HL-60 (cell line): Measurements from ENCODE around the gene CC2D2B.

Source experiments
- DNase-seq, 2 experiments: peaks; one replicate each; pipeline ENCODE4 v3.0.0-alpha.2; 2010 to 2020; ENCODE audit warnings: low read depth in 1 of 2, low spot score in 1 of 2
- H3K27ac ChIP-seq: fragments of 250-450 bp; sonication (Bioruptor Pico); replicated peaks from 2 replicates; pipeline ENCODE4 v1.5.1; 2020; ENCODE audit warnings: mild to moderate bottlenecking, moderate library complexity
- H3K27me3 ChIP-seq: fragments of 250-450 bp; sonication (Bioruptor Pico); 2 replicates; pipeline ENCODE4 v1.5.1; 2021; ENCODE audit warnings: mild to moderate bottlenecking, moderate library complexity; ENCODE audit not compliant: insufficient read depth, poor library complexity, severe bottlenecking
- H3K4me3 ChIP-seq: replicated peaks from 2 replicates; pipeline ENCODE4 v1.5.1; 2011; ENCODE audit warnings: mild to moderate bottlenecking, control low read depth, low read length; ENCODE audit not compliant: insufficient read depth
- GABPA ChIP-seq: IDR thresholded peaks from 2 replicates; pipeline ENCODE4 v1.6.1; 2012; ENCODE audit warnings: low read depth
- POLR2AphosphoS5 ChIP-seq: IDR thresholded peaks from 2 replicates; pipeline ENCODE4 v1.6.1; 2012; ENCODE audit warnings: low read depth
- SPI1 ChIP-seq: IDR thresholded peaks from 2 replicates; pipeline ENCODE4 v1.6.1; 2012; ENCODE audit warnings: low read depth, mild to moderate bottlenecking, borderline replicate concordance
- TF ChIP-seq, protein P1 (sequence below): IDR thresholded peaks from 2 replicates; pipeline ENCODE4 v1.6.1; 2012; ENCODE audit warnings: low read depth; ENCODE audit not compliant: insufficient replicate concordance
- TF ChIP-seq, protein P2 (sequence below): IDR thresholded peaks from one replicate; pipeline ENCODE4 v1.5.1; 2011; ENCODE audit warnings: low read length, control low read depth, inconsistent platforms; ENCODE audit not compliant: insufficient read depth

Gene CC2D2B

DNA sequence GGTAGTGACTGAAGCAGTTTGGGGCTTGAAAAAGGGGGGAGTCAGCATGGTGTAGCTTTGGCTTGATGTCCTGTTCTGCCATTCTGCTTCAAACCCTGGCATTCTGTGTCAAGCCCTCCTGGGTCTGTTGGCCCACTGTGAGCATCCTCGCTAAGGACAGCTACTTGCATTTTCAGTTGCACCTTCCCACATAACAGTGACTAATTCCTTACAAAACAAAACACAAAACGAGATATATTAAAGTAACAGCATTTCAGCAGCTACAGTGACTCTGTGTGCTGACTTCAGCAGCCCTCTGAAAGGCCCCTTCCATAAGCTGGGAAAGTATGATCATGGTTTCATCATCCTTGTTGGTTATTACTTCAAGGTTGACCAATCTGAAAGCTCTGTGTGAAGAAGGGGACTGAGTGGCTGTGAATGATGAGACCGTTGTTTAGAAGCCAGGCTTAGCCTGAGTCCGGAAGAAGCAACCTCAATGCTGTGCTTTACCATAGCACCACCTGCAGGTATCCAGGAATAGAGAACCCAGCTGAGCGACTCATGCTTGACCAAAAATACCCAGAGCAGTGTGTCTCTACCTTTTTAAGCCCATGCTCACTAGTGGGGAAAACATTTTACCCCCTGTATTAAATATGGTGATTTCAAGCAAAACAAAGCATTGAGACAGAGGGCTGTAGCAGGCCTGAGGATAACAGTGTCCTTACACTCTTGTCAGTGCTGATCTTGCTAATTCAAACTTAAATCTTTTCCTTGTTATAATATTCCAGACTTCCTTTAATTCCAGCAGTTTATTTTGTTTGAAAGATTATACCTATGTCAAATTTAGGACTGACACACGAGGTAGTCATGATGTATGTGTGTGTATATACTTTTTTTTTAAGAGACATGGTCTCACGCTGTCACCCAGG is 42.6 kb upstream of the CC2D2B start:
- no peak overlapping the region for H3K27ac ChIP-seq
- TF ChIP-seq, protein P1, sequence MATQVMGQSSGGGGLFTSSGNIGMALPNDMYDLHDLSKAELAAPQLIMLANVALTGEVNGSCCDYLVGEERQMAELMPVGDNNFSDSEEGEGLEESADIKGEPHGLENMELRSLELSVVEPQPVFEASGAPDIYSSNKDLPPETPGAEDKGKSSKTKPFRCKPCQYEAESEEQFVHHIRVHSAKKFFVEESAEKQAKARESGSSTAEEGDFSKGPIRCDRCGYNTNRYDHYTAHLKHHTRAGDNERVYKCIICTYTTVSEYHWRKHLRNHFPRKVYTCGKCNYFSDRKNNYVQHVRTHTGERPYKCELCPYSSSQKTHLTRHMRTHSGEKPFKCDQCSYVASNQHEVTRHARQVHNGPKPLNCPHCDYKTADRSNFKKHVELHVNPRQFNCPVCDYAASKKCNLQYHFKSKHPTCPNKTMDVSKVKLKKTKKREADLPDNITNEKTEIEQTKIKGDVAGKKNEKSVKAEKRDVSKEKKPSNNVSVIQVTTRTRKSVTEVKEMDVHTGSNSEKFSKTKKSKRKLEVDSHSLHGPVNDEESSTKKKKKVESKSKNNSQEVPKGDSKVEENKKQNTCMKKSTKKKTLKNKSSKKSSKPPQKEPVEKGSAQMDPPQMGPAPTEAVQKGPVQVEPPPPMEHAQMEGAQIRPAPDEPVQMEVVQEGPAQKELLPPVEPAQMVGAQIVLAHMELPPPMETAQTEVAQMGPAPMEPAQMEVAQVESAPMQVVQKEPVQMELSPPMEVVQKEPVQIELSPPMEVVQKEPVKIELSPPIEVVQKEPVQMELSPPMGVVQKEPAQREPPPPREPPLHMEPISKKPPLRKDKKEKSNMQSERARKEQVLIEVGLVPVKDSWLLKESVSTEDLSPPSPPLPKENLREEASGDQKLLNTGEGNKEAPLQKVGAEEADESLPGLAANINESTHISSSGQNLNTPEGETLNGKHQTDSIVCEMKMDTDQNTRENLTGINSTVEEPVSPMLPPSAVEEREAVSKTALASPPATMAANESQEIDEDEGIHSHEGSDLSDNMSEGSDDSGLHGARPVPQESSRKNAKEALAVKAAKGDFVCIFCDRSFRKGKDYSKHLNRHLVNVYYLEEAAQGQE: no peak
- TF ChIP-seq POLR2AphosphoS5: no peak
- TF ChIP-seq GABPA: no peak
- TF ChIP-seq, protein P2, sequence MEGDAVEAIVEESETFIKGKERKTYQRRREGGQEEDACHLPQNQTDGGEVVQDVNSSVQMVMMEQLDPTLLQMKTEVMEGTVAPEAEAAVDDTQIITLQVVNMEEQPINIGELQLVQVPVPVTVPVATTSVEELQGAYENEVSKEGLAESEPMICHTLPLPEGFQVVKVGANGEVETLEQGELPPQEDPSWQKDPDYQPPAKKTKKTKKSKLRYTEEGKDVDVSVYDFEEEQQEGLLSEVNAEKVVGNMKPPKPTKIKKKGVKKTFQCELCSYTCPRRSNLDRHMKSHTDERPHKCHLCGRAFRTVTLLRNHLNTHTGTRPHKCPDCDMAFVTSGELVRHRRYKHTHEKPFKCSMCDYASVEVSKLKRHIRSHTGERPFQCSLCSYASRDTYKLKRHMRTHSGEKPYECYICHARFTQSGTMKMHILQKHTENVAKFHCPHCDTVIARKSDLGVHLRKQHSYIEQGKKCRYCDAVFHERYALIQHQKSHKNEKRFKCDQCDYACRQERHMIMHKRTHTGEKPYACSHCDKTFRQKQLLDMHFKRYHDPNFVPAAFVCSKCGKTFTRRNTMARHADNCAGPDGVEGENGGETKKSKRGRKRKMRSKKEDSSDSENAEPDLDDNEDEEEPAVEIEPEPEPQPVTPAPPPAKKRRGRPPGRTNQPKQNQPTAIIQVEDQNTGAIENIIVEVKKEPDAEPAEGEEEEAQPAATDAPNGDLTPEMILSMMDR: peak; percentile 93
- no peak for TF ChIP-seq SPI1
- H3K4me3 ChIP-seq: no peak overlapping the region
- peak; percentile 78 for DNase-seq
- no peaks in the 10 kb centered on the region for H3K27me3 ChIP-seq

DNA sequence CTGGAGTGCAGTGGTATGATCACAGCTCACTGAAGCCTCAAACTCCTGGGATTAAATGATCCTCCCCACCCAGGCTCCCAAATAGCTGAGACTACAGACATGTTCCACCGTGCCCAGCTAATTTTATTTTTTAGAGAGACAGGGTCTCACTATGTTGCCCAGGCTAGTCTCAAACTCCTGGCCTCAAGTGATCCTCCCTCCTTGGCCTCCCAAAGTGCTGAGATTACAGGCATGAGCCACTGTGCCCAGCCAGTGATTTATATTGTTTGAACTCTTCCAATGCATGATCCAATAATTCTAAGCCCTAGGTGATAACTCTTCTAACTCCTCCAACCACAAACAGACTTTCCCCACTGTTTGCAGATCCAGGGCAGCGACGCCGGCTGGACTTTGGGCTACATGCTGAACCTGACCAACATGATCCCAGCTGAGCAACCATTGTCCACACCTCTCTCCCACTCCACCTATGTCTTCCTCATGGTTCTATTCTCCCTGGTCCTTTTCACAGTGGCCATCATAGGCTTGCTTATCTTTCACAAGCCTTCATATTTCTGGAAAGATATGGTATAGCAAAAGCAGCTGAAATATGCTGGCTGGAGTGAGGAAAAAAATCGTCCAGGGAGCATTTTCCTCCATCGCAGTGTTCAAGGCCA is 41.8 kb upstream of the CC2D2B start:
- TF ChIP-seq, protein P1: no peak
- TF ChIP-seq, protein P2: no peak
- TF ChIP-seq POLR2AphosphoS5 (no peak), GABPA (no peak), SPI1 (no peak)
- H3K4me3 ChIP-seq: no peak overlapping the region
- no peak overlapping the region for H3K27ac ChIP-seq
- DNase-seq: no peak
- H3K27me3 ChIP-seq: no peaks in the 10 kb centered on the region

DNA sequence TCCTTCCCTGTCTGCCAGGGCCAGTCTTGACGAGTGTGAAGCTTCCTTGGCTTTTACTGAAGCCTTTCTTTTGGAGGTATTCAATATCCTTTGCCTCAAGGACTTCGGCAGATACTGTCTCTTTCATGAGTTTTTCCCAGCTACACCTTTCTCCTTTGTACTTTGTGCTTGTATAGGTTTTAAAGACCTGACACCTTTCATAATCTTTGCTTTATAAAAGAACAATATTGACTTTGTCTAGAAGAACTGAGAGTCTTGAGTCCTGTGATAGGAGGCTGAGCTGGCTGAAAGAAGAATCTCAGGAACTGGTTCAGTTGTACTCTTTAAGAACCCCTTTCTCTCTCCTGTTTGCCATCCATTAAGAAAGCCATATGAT is 41.3 kb upstream of the CC2D2B start:
- TF ChIP-seq SPI1: no peak
- TF ChIP-seq, protein P2: no peak
- no peak for TF ChIP-seq POLR2AphosphoS5
- TF ChIP-seq, protein P1: no peak
- TF ChIP-seq GABPA: no peak
- no peak overlapping the region for H3K27ac ChIP-seq
- DNase-seq: no peak
- no peak overlapping the region for H3K4me3 ChIP-seq
- no peaks in the 10 kb centered on the region for H3K27me3 ChIP-seq
